GM21717 (cell line): ENCODE measurements around the gene TPSAB1.

Source experiments
- ATAC-seq: cut with Tn5 transposase; IDR thresholded peaks from one replicate; pipeline ENCODE4 v1.9.1; 2021; ENCODE audit warnings: mild to moderate bottlenecking, moderate library complexity; ENCODE audit not compliant: unreplicated experiment

The TPSAB1 gene

DNA sequence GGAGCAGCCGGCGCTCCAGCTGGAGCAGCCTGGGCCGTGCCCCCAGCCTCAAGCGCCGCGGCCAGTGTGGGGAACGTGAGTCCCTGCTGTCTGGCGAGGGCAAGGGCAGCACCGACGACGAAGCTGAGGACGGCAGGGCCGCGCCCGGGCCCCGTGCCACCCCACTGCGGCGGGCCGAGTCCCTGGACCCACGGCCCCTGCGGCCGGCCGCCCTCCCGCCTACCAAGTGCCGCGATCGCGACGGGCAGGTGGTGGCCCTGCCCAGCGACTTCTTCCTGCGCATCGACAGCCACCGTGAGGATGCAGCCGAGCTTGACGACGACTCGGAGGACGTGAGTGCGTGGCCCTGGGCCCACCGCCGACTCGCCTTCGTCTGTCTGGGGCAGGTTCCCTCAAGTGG is 31.4 kb upstream of the TPSAB1 start:
- no peak for ATAC-seq

- ATAC-seq = no peak
Measured at GRCh38 chr16:1210461-1210860, 30.0 kb upstream of the TPSAB1 start.

DNA sequence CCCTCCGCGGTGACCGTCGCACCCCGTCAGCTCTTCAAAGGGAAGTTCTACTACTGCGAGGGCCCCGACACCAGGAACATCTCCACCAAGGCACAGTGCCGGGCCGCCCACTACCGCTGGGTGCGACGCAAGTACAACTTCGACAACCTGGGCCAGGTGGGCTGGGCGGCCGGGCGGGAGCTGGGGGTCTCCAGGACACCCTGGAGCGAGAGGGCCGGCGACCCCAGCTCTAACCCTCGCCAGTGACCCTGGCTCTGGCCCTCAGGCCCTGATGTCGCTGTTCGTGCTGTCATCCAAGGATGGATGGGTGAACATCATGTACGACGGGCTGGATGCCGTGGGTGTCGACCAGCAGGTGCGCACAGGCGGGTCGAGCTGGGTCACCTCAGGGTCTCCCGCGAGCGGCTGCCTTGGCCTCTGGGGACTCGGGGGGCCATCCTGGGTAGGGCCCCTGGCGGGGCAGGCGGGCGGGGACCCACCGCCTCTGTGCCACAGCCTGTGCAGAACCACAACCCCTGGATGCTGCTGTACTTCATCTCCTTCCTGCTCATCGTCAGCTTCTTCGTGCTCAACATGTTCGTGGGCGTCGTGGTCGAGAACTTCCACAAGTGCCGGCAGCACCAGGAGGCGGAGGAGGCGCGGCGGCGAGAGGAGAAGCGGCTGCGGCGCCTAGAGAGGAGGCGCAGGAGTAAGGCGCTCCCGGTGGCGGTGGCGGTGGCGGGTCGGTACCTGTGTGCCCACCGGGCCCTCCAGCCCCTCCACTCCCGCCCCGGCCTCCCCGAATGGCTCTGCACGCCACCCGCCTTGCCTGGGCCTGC is 28.8 kb upstream of the TPSAB1 start:
- no peak for ATAC-seq

GRCh38 chr16:1212616-1213194 is 27.8 kb upstream of the TPSAB1 start:
- ATAC-seq = no peak

- no peak for ATAC-seq
Measured at GRCh38 chr16:1213231-1213630, 27.3 kb upstream of the TPSAB1 start.

GRCh38 chr16:1213796-1214372 is 26.6 kb upstream of the TPSAB1 start:
- no peak for ATAC-seq

GRCh38 chr16:1214719-1215118 is 25.8 kb upstream of the TPSAB1 start:
- ATAC-seq = no peak

GRCh38 chr16:1215574-1216295 is 24.8 kb upstream of the TPSAB1 start:
- no peak for ATAC-seq

DNA sequence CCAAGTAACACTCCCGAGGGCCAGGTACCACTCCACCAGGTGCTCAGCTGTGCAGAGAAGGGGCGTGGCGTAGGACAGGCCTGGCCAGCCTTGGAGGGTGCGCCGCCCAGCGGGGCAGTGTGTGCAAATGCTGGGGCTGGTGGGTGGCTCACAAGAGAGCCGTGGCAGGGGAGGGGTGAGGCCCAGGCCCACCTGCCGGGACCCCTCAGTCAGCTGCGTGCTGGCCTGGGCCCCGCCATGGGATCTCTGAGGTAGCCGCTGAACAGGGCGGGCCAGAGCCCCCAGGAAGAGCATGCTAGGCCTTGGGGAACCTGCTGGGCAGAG is 24.2 kb upstream of the TPSAB1 start:
- no peak for ATAC-seq

- no peak for ATAC-seq
Measured at GRCh38 chr16:1216681-1217400, 23.7 kb upstream of the TPSAB1 start.

DNA sequence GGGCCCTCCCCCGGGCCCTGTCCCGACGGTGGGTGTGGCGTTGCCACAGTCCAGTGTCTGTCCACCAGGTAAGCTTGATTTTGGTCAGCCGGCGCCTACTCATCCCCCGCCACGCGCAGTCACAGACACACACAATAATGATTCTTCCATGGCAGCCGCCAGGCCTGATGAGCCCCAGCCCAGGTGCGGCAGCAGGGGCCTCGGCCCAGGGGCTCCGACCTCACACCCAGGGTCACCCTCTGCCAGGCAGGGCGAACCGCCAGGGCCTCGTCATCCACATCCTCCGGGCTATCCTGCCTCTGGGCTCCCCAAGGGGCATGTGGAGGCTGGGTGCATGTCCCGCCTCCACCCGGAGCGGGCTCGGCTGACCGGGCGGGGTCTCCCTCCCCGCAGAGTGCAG is 23.0 kb upstream of the TPSAB1 start:
- no peak for ATAC-seq

DNA sequence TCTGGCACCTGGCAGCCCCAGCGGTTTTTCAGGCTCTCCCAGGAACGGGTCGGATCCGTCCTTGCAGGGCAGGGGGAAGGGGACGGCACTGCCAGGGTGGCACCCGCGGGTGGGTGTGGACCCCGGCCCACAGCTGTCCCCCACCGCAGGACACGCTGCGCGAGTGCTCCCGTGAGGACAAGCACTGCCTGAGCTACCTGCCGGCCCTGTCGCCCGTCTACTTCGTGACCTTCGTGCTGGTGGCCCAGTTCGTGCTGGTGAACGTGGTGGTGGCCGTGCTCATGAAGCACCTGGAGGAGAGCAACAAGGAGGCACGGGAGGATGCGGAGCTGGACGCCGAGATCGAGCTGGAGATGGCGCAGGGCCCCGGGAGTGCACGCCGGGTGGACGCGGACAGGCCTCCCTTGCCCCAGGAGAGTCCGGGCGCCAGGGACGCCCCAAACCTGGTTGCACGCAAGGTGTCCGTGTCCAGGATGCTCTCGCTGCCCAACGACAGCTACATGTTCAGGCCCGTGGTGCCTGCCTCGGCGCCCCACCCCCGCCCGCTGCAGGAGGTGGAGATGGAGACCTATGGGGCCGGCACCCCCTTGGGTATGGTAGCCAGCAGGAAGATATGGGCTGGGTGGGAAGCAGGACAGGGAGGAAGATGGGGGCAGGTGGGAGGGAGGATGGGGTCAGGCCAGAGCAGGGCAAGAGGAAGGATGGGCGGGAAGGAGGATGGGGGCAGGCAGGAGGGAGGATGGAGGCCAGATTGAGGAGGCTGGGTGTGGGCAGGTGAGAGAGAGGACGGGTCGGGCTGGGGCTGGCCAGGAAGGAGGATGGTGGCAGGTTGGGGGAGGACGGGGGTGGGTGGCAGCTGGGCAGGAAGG is 22.2 kb upstream of the TPSAB1 start:
- ATAC-seq = no peak

DNA sequence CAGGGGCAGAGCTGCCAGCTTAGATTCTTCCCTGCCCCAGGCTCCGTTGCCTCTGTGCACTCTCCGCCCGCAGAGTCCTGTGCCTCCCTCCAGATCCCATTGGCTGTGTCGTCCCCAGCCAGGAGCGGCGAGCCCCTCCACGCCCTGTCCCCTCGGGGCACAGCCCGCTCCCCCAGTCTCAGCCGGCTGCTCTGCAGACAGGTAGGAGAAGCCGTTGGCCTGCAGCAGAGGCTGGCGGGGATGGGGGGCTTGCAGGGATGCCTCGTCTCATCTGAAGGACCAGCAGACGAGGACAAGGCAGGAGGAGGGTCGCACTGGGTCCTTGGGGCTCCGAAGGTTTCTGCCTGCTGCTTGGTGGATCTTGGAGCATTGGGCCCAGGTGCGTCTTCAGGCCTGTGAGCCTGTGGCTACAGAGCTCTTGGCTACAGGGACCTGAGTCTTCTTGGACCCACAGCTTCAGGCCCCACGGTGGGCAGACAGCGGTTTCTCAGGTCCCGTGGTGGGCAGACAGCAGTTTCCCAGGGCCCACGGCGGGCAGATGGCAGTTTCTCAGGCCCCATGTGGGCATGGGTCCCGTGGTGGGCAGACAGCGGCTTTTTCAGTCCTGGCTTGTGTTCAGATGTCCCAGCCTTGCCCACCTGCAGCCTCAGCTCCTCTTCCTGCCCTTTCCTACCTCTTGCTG is 21.4 kb upstream of the TPSAB1 start:
- no peak for ATAC-seq

DNA sequence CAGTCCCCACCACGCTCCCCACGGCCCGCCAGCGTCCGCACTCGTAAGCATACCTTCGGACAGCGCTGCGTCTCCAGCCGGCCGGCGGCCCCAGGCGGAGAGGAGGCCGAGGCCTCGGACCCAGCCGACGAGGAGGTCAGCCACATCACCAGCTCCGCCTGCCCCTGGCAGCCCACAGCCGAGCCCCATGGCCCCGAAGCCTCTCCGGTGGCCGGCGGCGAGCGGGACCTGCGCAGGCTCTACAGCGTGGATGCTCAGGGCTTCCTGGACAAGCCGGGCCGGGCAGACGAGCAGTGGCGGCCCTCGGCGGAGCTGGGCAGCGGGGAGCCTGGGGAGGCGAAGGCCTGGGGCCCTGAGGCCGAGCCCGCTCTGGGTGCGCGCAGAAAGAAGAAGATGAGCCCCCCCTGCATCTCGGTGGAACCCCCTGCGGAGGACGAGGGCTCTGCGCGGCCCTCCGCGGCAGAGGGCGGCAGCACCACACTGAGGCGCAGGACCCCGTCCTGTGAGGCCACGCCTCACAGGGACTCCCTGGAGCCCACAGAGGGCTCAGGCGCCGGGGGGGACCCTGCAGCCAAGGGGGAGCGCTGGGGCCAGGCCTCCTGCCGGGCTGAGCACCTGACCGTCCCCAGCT is 20.3 kb upstream of the TPSAB1 start:
- no peak for ATAC-seq

DNA sequence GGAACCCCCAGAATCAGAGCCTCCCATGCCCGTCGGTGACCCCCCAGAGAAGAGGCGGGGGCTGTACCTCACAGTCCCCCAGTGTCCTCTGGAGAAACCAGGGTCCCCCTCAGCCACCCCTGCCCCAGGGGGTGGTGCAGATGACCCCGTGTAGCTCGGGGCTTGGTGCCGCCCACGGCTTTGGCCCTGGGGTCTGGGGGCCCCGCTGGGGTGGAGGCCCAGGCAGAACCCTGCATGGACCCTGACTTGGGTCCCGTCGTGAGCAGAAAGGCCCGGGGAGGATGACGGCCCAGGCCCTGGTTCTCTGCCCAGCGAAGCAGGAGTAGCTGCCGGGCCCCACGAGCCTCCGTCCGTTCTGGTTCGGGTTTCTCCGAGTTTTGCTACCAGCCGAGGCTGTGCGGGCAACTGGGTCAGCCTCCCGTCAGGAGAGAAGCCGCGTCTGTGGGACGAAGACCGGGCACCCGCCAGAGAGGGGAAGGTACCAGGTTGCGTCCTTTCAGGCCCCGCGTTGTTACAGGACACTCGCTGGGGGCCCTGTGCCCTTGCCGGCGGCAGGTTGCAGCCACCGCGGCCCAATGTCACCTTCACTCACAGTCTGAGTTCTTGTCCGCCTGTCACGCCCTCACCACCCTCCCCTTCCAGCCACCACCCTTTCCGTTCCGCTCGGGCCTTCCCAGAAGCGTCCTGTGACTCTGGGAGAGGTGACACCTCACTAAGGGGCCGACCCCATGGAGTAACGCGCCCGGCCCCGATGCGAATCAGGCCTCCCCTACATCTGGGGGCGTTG is 19.5 kb upstream of the TPSAB1 start:
- ATAC-seq = no peak

DNA sequence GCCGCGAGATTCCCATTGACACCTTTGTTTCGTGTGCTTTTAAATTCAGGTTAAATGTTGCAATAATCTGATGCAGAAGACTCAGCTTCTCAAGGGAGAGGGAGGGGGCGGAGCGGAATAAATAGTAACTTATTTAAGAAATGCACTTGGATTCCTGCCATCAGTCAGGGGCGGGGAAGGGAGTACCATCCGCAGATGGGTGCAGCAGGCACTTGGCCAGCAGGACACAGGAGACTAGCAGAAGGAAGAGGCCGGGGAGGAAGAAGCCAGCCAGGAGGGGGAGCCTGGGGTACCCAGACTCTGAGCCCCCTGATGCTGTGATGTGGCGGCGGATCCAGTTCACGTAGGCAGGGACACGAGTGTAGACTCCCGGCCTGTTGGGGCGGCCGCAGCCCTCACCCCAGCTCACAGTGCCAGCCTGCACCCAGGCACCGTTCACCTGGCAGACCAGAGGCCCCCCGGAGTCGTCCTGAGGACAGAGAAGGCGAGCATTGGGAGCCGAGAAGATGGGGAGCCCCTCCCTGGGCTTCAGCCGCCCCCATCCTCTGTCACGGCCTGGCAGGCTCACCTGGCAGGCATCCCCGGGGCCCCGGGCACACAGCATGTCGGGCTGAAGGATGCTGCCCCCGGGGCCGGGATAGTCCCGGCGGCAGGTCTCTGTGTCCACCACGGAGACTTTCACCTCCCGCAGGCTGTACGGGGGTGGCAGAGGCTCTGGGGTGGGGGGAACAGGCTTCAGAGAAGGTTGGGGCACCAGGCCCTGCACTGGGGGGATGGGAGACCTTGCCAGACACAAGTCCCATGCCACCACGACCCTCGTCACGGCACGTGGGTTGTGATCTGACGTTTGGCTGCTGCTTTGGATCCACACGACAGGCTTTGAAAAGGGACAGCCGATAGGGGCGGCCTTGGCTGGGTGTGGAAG is 18.6 kb upstream of the TPSAB1 start:
- ATAC-seq = no peak
